ENCODE measurements around the gene WIPF3.

- TF ChIP-seq CTCF (IDR thresholded peaks at IDR 0.05) (no peak), SIN3A (IDR thresholded peaks at IDR 0.05; ENCODE audit: borderline replicate concordance, insufficient read depth, low read depth, low read length) (no peak)
Measured at GRCh38 chr7:29888006-29888405, 81.7 kb downstream of the WIPF3 start.
